GM18505 (cell line): ENCODE data around the gene RNF157.
"Not testable (repeated sequence)": the region's sequence is repeated elsewhere in the genome, so short reads cannot be mapped to it uniquely, and the experiment has no call there.

Source experiments
- ATAC-seq: cut with Tn5 transposase; IDR thresholded peaks from one replicate; pipeline ENCODE4 v1.9.1; 2021; ENCODE audit not compliant: unreplicated experiment
- POLR2A ChIP-seq: IDR thresholded peaks from 4 replicates; pipeline ENCODE4 v1.6.1; 2011; ENCODE audit warnings: borderline replicate concordance; ENCODE audit not compliant: insufficient read depth, insufficient read length; ENCODE audit errors: extremely low read depth

RNF157 gene

GRCh38 chr17:76266244-76266938, 26.1 kb upstream of the RNF157 start:
- TF ChIP-seq POLR2A, result peak; percentile 11
- ATAC-seq, result no peak

GRCh38 chr17:76265624-76266243, 25.4 kb upstream of the RNF157 start:
- no peak for TF ChIP-seq POLR2A
- ATAC-seq, result no peak

GRCh38 chr17:76264755-76265623, 24.7 kb upstream of the RNF157 start, which contains the start of gene UBALD2:
UBALD2 (plus strand) TSS chr17:76265348; CDS start chr17:76265506, 158 bp downstream.
- ATAC-seq, result peak; percentile 69
- TF ChIP-seq POLR2A, result peak; percentile 90

- no peak for ATAC-seq
These were observed 24.1 kb upstream of the RNF157 start for GRCh38 chr17:76264425-76264754.

GRCh38 chr17:76263896-76264295, 23.6 kb upstream of the RNF157 start:
- ATAC-seq, result no peak
- no peak for TF ChIP-seq POLR2A

More at GRCh38 chr17:76264425-76264754, 24.1 kb upstream of the RNF157 start:
- TF ChIP-seq POLR2A, result no peak

GRCh38 chr17:76262732-76263344, 22.5 kb upstream of the RNF157 start:
- no peak for ATAC-seq
- TF ChIP-seq POLR2A, result peak; percentile 49

- ATAC-seq, result no peak
- TF ChIP-seq POLR2A, result peak; percentile 41
These were observed 21.3 kb upstream of the RNF157 start for GRCh38 chr17:76261421-76262215.

GRCh38 chr17:76260669-76261068, 20.4 kb upstream of the RNF157 start:
- no peak for ATAC-seq
- TF ChIP-seq POLR2A, result peak; percentile 68

GRCh38 chr17:76260220-76260619, 19.9 kb upstream of the RNF157 start:
- TF ChIP-seq POLR2A, result no peak
- ATAC-seq, result no peak

- ATAC-seq, result not testable (repeated sequence)
These were observed 16.2 kb upstream of the RNF157 start for GRCh38 chr17:76256430-76257050.

GRCh38 chr17:76255801-76256429, 15.6 kb upstream of the RNF157 start:
- no peak for TF ChIP-seq POLR2A
- no peak for ATAC-seq

- no peak for ATAC-seq
- TF ChIP-seq POLR2A, result no peak
These were observed 14.0 kb upstream of the RNF157 start for GRCh38 chr17:76254275-76254674.
